Activated CD4-positive, alpha-beta T cell treated with anti-CD3 and anti-CD28 coated beads for 48 hours (primary cell): ENCODE measurements around the gene KMT2B.

ENCODE experiments used
- DNase-seq: peaks from one replicate; pipeline ENCODE4 v3.0.0-alpha.2; 2020

Gene KMT2B

GRCh38 chr19:35729021-35729420 is 11.2 kb downstream of the KMT2B start:
- DNase-seq = no peak

- DNase-seq = no peak
These were observed 12.0 kb downstream of the KMT2B start for GRCh38 chr19:35729763-35730162.

- no peak for DNase-seq
These were observed 12.5 kb downstream of the KMT2B start for GRCh38 chr19:35730326-35730725.

- DNase-seq = no peak
These were observed 13.6 kb downstream of the KMT2B start for GRCh38 chr19:35731353-35731752.

DNA sequence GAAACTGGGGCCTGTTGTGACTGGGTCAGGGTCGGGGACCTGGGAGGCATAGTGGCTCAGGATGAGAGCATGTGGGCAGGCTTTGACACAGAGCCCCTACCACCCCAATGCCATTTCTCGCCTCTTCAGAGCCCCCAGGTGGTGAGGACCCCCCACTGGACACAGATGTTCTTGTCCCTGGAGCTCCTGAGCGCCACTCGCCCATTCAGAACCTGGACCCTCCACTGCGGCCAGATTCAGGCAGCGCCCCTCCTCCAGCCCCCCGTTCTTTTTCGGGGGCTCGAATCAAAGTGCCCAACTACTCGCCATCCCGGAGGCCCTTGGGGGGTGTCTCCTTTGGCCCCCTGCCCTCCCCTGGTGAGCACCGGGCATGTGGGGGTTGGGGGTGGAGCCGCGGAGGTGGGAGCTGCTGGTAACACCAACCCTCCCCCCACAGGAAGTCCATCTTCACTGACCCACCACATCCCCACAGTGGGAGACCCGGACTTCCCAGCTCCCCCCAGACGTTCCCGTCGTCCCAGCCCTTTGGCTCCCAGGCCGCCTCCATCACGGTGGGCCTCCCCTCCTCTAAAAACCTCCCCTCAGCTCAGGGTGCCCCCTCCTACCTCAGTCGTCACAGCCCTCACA is 14.1 kb downstream of the KMT2B start:
- DNase-seq = no peak

DNA sequence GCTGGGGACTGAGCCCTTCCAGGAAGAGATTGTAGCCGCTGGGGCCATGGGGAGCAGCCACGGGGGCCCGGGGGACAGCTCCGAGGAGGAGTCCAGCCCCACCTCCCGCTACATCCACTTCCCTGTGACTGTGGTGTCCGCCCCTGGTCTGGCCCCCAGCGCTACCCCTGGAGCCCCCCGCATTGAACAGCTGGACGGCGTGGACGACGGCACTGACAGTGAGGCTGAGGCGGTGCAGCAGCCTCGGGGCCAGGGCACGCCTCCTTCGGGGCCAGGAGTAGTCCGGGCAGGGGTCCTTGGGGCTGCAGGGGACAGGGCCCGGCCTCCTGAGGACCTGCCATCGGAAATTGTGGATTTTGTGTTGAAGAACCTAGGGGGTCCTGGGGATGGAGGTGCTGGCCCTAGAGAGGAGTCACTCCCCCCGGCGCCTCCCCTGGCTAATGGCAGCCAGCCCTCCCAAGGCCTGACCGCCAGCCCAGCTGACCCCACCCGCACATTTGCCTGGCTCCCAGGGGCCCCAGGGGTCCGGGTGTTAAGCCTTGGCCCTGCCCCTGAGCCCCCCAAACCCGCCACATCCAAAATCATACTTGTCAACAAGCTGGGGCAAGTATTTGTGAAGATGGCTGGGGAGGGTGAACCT is 14.9 kb downstream of the KMT2B start:
- DNase-seq = no peak

DNA sequence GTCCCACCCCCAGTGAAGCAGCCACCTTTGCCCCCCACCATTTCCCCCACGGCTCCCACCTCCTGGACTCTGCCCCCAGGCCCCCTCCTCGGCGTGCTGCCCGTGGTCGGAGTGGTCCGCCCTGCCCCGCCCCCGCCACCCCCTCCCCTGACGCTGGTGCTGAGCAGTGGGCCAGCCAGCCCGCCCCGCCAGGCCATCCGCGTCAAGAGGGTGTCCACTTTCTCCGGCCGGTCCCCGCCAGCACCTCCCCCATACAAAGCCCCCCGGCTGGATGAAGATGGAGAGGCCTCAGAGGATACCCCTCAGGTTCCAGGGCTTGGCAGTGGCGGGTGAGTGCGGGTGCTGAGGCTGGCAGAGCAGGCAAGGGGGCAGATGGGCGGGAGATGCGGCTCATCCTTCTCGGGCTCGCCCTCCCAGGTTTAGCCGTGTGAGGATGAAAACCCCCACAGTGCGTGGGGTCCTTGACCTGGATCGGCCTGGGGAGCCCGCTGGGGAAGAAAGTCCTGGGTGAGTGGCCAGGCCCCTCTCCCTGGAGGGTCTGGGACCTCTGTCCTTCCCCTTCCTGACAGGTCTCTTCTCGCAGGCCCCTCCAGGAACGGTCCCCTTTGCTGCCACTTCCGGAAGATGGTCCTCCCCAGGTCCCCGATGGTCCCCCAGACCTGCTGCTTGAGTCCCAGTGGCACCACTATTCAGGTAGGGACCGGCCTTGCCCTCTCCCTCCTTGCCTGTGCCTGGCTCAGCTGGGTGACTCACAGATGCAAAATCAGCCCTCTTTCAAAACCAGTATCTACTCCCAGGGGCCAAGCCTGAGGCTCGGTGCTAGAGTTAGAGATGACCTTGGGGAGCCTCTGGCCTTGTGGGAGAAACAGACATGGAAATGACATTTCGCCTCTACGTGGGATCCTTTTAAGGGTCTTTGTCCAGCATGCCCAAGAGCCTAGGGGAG is 15.7 kb downstream of the KMT2B start:
- DNase-seq = no peak

DNA sequence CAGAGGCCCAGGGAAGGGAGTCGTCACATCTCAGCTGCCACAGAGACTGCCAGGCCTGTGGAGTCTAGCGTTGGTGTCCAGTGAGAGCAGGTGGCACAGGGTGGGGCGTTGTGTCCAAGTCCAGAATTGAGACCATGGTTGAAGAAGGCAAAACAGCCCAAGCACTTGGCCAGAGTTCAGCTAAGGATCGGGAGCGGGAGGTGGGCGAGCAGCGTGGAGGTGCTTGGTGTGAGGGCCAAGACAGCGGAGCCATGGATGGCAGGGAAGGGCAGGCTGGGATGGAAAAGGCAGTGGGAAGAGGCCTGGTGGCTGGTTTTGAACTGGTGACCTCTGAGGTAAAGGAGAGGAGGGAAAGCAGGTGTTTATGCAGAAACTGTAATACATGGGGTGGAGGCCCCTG is 16.5 kb downstream of the KMT2B start:
- DNase-seq = no peak

DNA sequence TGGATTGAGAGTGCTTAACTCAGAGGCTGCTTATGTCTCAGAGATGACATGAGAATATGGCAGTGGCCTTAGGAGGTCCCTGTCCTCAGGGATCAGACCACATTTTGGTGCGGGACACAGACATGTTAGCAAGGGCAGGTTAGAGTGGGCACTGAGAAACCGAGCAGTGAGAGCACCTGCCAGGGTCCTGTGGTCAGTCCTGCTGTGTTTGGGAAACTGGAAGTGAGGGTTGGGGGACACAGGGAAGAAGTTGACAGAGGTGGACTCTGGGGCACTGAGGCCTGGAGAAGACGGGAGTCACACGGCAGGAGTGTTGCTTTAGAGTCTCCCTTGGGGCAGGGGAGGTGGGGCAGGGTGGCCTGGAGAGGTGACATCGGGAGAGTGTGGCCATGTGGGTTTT is 17.1 kb downstream of the KMT2B start:
- DNase-seq = no peak

DNA sequence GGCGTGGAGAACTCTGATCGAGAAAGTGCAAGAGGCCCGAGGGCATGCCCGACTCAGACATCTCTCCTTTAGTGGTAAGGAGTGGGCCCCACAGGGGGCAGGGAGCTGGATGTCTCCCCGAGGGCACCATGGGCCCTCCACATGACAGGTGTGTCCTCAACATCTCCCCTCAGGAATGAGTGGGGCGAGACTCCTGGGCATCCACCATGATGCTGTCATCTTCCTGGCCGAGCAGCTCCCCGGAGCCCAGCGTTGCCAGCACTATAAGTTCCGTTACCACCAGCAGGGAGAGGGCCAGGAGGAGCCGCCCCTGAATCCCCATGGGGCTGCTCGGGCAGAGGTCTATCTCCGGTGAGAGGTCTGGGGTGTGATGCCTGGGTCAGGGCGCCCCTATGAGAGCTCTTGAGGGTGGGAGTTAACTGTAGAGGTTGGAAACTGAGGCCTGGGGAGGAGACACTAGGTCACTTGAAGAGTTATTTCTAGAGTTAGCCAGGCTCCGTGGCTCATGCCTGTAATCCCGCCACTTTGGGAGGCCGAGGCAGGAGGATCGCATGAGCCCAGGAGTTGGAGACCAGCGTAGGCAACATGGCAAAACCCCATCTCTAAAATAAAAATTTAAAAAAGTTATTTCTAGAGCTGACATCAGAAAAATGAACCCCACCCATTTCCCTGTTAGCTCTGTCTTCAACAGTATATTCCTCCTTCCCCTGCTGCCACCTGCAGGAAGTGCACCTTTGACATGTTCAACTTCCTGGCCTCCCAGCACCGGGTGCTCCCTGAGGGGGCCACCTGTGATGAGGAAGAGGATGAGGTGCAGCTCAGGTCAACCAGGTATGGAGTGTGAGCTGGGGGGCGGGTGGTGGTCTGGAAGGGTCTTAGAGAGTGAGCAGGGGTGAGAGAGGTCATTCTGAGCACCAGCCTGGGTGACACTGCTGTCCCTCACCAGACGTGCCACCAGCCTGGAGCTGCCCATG is 19.4 kb downstream of the KMT2B start:
- no peak for DNase-seq

DNA sequence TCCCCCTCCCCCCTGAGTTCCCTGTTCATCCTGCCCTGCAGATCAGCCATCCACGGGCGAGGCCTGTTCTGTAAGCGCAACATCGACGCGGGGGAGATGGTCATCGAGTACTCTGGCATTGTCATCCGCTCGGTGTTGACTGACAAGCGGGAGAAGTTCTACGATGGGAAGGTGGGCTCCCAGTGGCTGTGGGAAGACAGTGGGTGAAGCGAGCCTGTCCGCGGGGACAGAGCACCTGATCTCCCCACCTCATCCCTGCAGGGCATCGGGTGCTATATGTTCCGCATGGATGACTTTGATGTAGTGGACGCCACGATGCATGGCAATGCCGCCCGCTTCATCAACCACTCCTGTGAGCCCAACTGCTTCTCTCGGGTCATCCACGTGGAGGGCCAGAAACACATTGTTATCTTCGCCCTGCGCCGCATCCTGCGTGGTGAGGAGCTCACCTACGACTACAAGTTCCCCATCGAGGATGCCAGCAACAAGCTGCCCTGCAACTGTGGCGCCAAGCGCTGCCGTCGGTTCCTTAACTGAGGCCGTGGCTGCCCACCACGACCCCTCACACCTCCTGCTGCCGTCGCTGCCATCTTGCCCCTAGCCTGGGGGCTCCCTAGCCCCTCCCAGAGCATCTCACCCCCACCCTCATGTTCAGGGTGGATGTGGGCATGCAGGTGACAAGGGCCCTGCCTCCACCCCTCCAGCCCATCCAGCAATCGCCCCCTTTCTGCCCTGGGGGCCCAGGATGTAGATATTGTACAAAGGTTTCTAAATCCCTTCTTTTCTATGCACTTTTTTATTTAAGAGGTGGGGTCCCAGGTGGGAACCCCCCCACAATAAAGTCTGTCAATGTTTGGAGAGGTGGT is 20.5 kb downstream of the KMT2B start:
- DNase-seq = no peak

DNA sequence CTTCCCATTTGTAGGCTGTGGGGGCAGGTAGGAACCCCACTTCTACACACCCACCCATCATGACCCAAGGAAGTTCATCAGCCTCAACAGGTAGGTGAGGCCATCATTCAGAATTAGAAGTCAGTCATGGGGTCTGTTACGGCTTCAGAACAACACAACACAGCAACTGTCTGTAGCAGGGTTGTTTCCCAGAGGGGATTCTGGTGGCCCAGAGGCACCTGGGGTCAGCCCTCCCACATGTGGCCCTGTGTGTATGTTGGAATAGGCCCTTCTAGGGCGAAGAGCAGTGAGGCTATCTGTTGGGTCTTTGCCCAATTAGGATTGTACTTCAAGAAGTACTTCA is 21.1 kb downstream of the KMT2B start:
- DNase-seq = no peak

GRCh38 chr19:35739275-35740107 is 21.7 kb downstream of the KMT2B start:
- no peak for DNase-seq

DNA sequence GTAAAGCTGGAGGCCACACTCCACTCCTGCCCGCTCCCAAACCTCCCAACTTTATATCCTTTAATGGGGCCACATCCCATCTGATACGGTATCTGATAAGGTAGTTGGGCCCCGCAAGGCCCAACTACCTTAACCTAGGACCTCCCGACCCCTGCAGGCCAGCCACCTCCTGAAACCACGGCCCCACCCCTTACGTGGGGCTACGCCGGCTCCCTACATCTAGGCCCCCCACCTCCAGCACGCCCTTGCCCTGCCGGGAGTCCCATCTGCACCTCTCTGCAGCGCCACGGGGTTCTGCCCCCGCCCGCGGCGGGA is 22.3 kb downstream of the KMT2B start:
- no peak for DNase-seq

- peak; percentile 98 for DNase-seq
These were observed 22.8 kb downstream of the KMT2B start for GRCh38 chr19:35740423-35741202.

- DNase-seq = no peak
These were observed 23.4 kb downstream of the KMT2B start for GRCh38 chr19:35741203-35741515.

DNA sequence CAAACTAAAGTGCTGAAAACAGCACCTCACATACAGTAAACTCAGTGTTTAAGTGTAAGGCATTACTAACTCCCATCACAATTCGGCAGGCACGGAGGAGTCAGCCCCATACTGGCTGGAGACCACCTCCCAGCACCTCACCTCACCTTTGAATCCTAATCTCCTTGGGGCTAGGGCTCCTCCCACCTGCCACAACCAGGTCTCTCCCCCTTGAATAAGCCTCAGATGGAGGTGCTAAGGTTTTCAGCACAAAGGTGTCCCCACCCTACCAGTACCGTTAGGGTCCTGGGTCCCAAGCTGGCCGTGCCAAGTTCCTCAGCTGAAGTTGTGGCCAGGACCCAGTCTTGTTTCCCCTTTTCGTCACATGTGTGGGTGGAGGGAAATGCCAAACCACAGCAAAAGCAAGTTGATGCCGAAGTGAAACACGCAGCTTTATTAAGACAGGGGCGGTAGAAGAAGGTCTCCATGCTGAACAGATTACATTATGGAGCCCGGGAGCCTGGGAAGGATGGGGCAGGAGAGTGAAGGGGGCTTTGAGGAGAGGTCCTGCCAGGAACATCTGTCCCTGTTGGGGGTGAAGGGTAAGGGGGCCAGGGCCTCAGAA is 24.4 kb downstream of the KMT2B start, which contains the start of gene IGFLR1:
IGFLR1 (minus strand) TSS at position 332 of the 604 bp plus-strand sequence. CDS start 1,272 bp downstream, outside the sequence.
- peak; percentile 82 for DNase-seq

DNA sequence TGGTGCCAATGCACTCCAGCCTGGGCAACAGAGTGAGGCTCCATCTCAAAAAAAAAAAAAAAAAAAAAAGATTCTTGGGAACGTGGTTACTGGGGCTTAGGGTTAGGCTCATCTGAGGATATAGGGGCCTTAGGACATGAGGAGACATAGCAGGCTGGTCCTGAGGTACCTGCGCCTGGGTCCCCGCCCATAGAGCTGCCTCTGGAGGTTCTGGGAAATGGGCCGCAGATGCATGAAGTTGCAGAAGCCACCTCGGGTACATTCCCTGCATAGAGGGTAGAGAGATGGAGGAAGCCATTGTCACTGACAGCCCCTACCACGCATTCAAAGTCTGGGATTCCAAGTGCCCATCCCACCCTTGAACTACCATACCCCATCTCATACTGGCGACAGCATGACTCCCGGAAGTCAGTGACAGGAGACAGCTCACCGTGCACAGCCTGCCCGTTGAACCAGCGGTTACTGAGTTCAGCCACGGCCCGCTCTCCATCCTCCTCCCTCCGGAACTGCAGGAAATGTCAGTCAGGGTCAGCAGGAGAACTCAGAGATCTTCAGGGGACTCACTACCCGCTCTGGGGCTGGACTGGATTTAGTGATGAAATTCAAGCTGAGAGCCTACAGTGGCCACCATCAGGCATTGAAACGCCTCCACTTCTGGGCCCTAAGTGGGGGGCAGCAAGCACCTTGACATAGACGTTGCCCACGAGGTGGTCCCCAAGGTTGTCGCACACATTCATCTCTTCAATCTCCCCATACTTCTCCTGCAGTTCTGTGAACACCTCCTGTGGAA is 26.0 kb downstream of the KMT2B start:
- no peak for DNase-seq
